Fibroblast of skin of left biceps (primary cell): Measurements from ENCODE around the gene FUNDC2.
"Not testable (repeated sequence)": the region's sequence is repeated elsewhere in the genome, so short reads cannot be mapped to it uniquely, and the experiment has no call there.

ENCODE experiments used
- DNase-seq, 2 experiments: peaks; one replicate each; pipeline ENCODE4 v3.0.0-alpha.2; 2013; ENCODE audit warnings: low read depth in 2 of 2

FUNDC2 gene

GRCh38 chrX:155026727-155027508, at the start of gene FUNDC2:
Gene FUNDC2, plus strand, starts transcription at chrX:155026844. Its CDS starts 95 bp downstream, at chrX:155026939.
- DNase-seq: peak; percentile 77 to 80

GRCh38 chrX:154979629-154980028, 47.0 kb upstream of the FUNDC2 start:
- DNase-seq: no peak

- DNase-seq: peak; percentile 10 to 21
These were observed 46.1 kb upstream of the FUNDC2 start for GRCh38 chrX:154980330-154981115.

GRCh38 chrX:154981116-154981411, 45.6 kb upstream of the FUNDC2 start:
- DNase-seq: no peak

DNA sequence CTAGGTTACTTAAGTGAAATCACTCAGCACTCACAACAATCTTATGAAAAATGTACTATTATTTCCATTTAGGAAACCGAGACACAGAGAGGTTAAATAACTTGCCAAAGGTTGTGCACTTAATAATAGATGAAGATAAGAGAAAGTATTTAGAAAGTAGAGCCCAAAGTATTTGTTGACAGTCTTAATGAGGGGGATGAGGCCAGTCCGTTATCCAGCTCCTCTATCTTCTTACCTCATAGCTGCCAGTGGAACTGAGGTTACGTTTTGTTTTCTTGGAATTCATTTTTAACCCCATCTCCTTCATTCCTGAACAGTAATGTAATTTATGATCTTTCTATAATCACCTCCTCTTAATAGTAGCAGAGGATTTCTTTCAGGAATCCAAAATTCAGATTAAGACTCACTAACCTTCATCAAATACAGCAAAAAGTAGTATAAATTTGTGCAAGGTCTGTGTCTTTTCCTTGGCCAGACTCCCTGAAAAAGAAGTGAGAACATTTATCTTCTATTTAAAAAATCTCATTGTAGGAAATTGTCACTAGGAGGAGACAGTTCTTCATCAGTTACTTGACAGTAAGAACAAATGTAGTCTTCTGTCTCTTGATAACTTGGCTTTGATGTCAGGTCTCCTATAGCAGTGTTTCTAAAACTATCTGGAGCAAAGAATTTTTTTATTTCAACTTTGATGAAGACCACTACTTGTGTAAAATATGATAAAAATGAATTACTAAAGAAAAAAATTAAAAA, 39.6 kb upstream of the FUNDC2 start:
- DNase-seq: no peak

DNA sequence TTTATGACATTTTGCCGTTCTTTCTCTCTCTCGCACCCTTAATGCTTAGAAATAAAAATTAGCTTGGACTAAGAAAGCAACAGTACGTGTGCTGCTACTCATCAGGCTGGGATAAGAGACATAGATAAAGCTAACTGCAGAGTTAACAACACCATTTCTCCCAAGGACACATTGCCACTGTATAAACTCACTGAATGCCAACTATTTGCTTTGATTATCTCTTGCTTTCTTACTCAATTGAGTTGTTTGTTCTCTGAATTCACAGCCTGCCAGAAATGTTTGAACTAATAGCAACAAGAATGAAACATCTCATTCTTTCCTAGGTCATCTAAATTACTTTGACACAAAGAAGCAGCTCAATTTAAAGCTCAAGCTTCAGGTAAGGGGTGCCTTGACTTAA, 38.7 kb upstream of the FUNDC2 start:
- DNase-seq: no peak

GRCh38 chrX:154988719-154989118, 37.9 kb upstream of the FUNDC2 start:
- no peak for DNase-seq

DNA sequence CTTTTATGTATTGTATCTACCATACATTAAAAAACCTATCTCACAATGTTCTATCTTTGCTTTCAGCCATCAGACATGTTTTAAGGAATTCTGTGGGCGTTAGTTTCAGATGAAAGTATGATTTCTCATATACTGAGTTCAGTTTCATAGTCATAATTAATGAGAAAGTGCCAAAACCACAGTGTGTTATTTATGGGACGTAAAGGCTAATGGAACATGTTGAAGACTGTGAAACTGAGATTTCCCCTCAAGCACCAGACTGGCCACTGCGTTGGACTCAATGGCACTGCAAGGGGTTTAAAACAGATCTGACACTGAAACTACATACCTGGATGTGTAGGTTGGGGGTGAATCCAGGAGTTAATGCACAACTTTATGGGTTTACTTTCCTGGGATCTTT, 36.1 kb upstream of the FUNDC2 start:
- DNase-seq: no peak

- DNase-seq: no peak
These were observed 35.6 kb upstream of the FUNDC2 start for GRCh38 chrX:154991039-154991438.

- DNase-seq: no peak
These were observed 35.2 kb upstream of the FUNDC2 start for GRCh38 chrX:154991476-154991875.

GRCh38 chrX:154998204-154998880, 28.3 kb upstream of the FUNDC2 start:
- no peak for DNase-seq

- no peak for DNase-seq
These were observed 25.8 kb upstream of the FUNDC2 start for GRCh38 chrX:155000841-155001240.

GRCh38 chrX:155001873-155002272, 24.8 kb upstream of the FUNDC2 start:
- no peak for DNase-seq

GRCh38 chrX:155005190-155005589, 21.5 kb upstream of the FUNDC2 start:
- DNase-seq: no peak

- not testable (repeated sequence) for DNase-seq
These were observed 20.3 kb upstream of the FUNDC2 start for GRCh38 chrX:155006379-155006778.

GRCh38 chrX:155006913-155007671, 19.6 kb upstream of the FUNDC2 start:
- DNase-seq: not testable (repeated sequence)

DNA sequence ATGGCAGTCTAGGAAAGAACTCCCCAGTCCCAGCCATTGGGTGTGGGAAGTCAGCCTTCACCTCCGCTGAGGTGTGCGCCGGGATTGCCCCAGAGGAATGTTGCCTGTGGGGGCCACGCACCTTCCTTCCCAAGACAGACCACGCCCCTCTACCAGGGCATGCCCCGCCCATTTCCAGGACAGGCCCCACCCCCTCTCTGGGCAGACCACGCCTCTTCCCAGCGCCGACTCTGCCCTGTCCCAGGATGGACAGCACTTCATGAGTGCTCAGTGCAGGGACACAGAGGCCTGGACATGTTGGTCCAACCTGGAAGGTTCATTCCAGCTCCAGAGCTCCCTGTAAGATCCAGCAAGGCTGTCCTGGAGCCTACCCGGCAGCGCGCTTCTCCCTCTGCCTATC, 18.1 kb upstream of the FUNDC2 start:
- DNase-seq: not testable (repeated sequence)

DNA sequence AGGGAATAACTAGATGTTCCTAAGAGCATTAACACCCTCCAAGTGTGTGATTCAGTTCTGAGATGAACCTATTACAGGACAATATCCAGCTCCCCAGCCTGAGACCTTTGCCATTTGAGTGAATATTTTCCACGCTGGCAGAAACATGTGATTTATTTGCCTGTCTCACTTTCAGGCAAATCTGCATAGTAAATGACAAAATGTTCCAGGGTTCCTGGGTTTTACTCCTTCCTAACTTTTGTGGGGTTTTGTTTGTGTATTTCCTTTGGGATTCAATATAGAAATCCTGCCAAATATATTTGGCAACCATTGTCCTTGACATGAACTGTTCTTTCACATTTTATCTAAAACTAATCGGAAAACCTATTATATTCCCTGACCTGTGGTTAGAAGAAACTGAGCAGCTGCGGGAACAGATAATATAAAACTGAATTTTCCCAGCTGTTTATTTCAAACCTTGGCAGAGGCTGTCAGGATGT, 16.6 kb upstream of the FUNDC2 start:
- no peak for DNase-seq

DNA sequence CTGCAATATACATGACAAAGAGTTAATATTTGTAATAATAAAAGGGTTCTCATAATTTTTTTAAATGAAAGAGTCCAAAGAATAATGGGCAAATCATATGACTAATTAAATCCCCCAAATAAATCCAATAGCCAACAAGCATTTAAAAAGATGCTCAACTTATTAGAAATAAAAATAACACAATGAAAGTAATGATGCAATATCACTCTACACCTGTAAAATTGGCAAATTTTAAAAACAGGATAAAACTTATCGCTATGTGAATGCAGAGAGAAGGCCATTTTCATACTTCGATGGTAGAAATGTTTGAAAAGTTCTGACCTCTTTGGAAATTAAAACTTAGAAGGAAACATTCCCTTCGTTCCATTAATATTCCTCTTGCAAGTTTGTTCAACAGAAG, 6.1 kb upstream of the FUNDC2 start:
- DNase-seq: no peak

GRCh38 chrX:155022585-155022984, 4.1 kb upstream of the FUNDC2 start, which contains the start of gene F8:
Gene F8, minus strand, starts transcription at chrX:155022723. Its CDS starts 171 bp downstream, at chrX:155022552.
- no peak for DNase-seq
